Subcutaneous adipose tissue (tissue), 4 donors: ENCODE data around the gene TMEM259. TPM values are rescaled to one million over a fixed set of nuclear protein-coding genes. Genes with fewer than 3 reads are reported as not detected.

Experiments
- total RNA-seq, 4 donors: library from RNA; depleted of rRNA; stranded (reverse); fragments of >200 nt; gene quantifications; one replicate each; pipeline ENCODE4 v1.1.0, GENCODE V29; 2016
- TF ChIP-seq, protein P1 (sequence below): fragments of 450-650 bp; IDR thresholded peaks from one replicate; pipeline ENCODE4 v1.5.1; 2016; ENCODE audit warnings: low read depth, mild to moderate bottlenecking, control low read depth, antibody characterized with exemption, moderate library complexity

TMEM259 gene
- total RNA-seq, 4 donors from 2014 or later = 65.1 to 193 (median 94.0) TPM

- TF ChIP-seq, protein P1, sequence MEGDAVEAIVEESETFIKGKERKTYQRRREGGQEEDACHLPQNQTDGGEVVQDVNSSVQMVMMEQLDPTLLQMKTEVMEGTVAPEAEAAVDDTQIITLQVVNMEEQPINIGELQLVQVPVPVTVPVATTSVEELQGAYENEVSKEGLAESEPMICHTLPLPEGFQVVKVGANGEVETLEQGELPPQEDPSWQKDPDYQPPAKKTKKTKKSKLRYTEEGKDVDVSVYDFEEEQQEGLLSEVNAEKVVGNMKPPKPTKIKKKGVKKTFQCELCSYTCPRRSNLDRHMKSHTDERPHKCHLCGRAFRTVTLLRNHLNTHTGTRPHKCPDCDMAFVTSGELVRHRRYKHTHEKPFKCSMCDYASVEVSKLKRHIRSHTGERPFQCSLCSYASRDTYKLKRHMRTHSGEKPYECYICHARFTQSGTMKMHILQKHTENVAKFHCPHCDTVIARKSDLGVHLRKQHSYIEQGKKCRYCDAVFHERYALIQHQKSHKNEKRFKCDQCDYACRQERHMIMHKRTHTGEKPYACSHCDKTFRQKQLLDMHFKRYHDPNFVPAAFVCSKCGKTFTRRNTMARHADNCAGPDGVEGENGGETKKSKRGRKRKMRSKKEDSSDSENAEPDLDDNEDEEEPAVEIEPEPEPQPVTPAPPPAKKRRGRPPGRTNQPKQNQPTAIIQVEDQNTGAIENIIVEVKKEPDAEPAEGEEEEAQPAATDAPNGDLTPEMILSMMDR = no peak
Observed at GRCh38 chr19:966485-967088, 54.3 kb downstream of the TMEM259 start.

DNA sequence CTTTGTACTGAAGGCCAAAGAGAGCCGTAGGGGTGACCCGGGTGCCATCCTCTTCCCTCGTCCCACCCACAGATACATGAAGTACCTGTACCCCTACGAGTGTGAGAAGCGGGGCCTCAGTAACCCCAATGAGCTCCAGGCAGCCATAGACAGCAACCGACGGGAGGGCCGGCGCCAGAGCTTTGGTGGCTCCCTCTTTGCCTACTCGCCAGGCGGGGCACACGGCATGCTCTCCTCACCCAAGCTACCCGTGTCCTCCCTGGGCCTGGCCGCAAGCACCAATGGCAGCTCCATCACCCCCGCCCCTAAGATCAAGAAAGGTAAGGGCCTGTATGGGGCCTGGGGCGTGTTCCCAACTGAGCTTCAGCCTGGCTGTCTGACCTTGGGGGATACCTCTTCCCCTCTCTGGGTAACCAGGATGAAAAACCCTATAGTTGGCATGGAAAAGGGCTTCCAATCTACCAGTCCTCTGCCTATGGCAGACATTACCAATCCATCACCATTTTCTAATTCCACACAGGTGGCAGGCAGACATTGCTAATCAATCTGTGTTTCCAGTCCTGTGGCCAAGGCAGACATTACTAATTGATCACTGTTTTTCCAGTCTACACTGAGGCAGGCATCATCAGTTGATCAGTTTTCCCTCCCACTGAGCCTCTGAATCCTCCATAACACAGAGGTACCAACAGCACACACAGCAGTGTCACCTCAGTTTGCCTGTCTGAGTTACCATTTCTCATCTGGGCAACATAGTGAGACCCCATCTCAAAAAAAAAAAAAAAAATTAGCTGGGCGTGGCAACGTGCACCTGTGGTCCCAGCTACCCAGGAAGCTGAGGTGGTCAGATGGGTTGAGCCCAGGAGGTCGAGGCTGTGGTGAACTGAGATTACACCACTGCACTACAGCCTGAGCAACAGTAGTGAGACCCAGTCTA lies 55.9 kb downstream of the TMEM259 start:
- TF ChIP-seq, protein P1 = no peak

- TF ChIP-seq, protein P1 = no peak
Observed at GRCh38 chr19:964116-964520, 56.8 kb downstream of the TMEM259 start.

- TF ChIP-seq, protein P1 = no peak
Observed at GRCh38 chr19:963486-963951, 57.4 kb downstream of the TMEM259 start.

GRCh38 chr19:962683-963400 lies 58.1 kb downstream of the TMEM259 start:
- TF ChIP-seq, protein P1 = no peak

- TF ChIP-seq, protein P1 = no peak
Observed at GRCh38 chr19:961866-962620, 58.9 kb downstream of the TMEM259 start.
